Pancreas (tissue), 10 donors: ENCODE data around the gene NEK5. TPM values are rescaled to one million over a fixed set of nuclear protein-coding genes. Genes with fewer than 3 reads are reported as not detected.
A peak's percentile ranks its signal among the peaks of the same experiment; 100 is the strongest.
"Not testable (repeated sequence)": the region's sequence is repeated elsewhere in the genome, so short reads cannot be mapped to it uniquely, and the experiment has no call there.

Experiments
- ATAC-seq, 4 donors: fragments of 200-7000 bp; cut with Tn5 transposase; one replicate each; pipeline versions ENCODE4 v1.8.0 to v1.9.1; 2020; ENCODE audit warnings: mild to moderate bottlenecking in 4 of 4, moderate library complexity in 4 of 4
- DNase-seq, 6 donors: peaks; one replicate each; pipeline ENCODE4 v3.0.0-alpha.2; 2020
- FAIRE-seq: peaks from 2 replicates; lab custom pipeline; 2012; peaks lifted over from hg19 to GRCh38; lab: Jason Lieb, UNC
- H3K27ac ChIP-seq, 4 donors: fragments of 200-600 bp; sonication (generic); 1 replicate in 3 of 4; 2 replicates in 1 of 4; pipeline versions ENCODE4 v1.5.0 to v1.8.0; 2020
- H3K27me3 ChIP-seq, 4 donors: fragments of 200-600 bp; one replicate each; pipeline ENCODE4 v1.8.0; 2021
- H3K36me3 ChIP-seq, 3 donors: fragments of 200-600 bp; sonication (generic) in 1 of 3; one replicate each; pipeline versions ENCODE4 v1.5.0 to v1.8.0; 2020 to 2021
- H3K4me1 ChIP-seq, 3 donors: fragments of 200-600 bp; one replicate each; pipeline ENCODE4 v1.8.0; 2021
- H3K4me3 ChIP-seq, 4 donors: fragments of 200-600 bp; sonication (generic) in 2 of 4; one replicate each; pipeline versions ENCODE4 v1.5.0 to v1.8.0; 2020 to 2021
- H3K9me3 ChIP-seq, 4 donors: fragments of 200-600 bp; one replicate each; pipeline ENCODE4 v1.8.0; 2021
- WGBS, 2 donors: extraction: QIAGEN DNeasy Blood & Tissue Kit; methylation state at CpG; one replicate each; pipeline ENCODE4 v1.1.7; 2013; 5-methylcytosine and 5-hydroxymethylcytosine counted together
- intact Hi-C, 3 donors: fragments of 100-400 bp; cut with DNase I; formaldehyde crosslinking; loops; one replicate each; pipeline versions ENCODE4 v1.11.1 to v1.14.2; 2022
- polyA plus RNA-seq, 2 donors: library from polyadenylated mRNA; stranded (reverse); fragments of 200-250 nt; gene quantifications; one replicate each; pipeline ENCODE4 v1.2.3, GENCODE V29; 2013
- total RNA-seq, 6 donors: library from RNA; stranded (reverse); fragmentation: NEBNext Ultra II Directional in 4 of 6; extraction: Animal tissue kit (Norgen Biotek cat#: 25700) in 4 of 6; gene quantifications; one replicate each; pipeline versions ENCODE4 v1.2.1 to v1.2.4, GENCODE V29; 2021 to 2023
- TF ChIP-seq, protein P1 (sequence below), 4 donors: fragments of 200-600 bp; sonication (generic) in 3 of 4; IDR thresholded peaks; one replicate each; pipeline versions ENCODE4 v1.5.0 to v1.8.0; 2021; ENCODE audit warnings: antibody characterized with exemption in 4 of 4
- donor health status: healthy with polysubstance abuse.
- donor health status: DM: no; HTN: no; CAD: no; lungs with moderate emphysema.
- donor health status: DM: no; HTN: no; CAD: no.
- donor health status: control.
- donor health status: control.
- donor health status: Bipolar disorder and iron deficiency.
- donor health status: DM: yes; HTN: yes; CAD: no.
- donor health status: DM: no; HTN: no; CAD: no.
- donor health status: DM: no; HTN: no; CAD: no.
- donor health status: DM: yes; HTN: yes; CAD: no.

NEK5 gene
- total and polyA plus RNA-seq, 8 donors, result 0.09 to 0.50 (median 0.19) TPM

- 48 to 52% methylated on average over 3 of the region's 3 CpGs for WGBS, 2 donors
Observed at GRCh38 chr13:52061587-52061986, 67.3 kb downstream of the NEK5 start.

DNA sequence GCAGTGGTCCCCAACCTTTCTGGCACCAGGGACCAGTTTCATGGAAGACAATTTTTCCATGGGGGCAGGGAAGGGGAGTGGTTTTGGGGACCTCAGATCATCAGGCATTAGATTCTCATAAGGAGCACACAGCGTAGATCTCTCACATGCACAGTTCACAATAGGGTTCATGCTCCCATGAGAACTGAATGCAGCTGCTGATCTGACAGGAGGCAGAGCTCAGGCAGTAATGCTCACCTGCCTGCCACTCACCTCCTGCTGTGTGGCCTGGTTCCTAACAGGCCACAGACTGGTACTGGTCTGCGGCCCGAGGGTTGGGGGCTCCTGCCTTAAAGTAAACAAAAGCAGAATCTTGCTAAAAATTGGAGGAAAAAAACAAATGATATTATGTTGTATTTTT lies 67.8 kb downstream of the NEK5 start:
- DNase-seq, ATAC-seq, intact Hi-C loops, H3K27me3 ChIP-seq, H3K4me3 ChIP-seq, H3K4me1 ChIP-seq, H3K36me3 ChIP-seq, FAIRE-seq, H3K9me3 ChIP-seq: not testable (repeated sequence)
- 75 to 80% methylated on average over 3 of the region's 3 CpGs for WGBS, 2 donors
- peak overlapping the region in 1 of 4 donors; percentile 28 for H3K27ac ChIP-seq

More at GRCh38 chr13:52061587-52061986, 67.3 kb downstream of the NEK5 start:
- Histone ChIP-seq H3K4me1 (no peaks in the 10 kb centered on the region), H3K9me3 (no peaks in the 10 kb centered on the region), H3K36me3 (no peaks in the 10 kb centered on the region), H3K4me3 (no peak overlapping the region), H3K27ac (peak overlapping the region in 1 of 4 donors; percentile 28), H3K27me3 (no peaks in the 10 kb centered on the region)
- intact Hi-C loops, result no loop called here
- ATAC-seq (peak in 1 of 4 donors; percentile 58), DNase-seq (no peak), FAIRE-seq (no peak)
- TF ChIP-seq, protein P1, sequence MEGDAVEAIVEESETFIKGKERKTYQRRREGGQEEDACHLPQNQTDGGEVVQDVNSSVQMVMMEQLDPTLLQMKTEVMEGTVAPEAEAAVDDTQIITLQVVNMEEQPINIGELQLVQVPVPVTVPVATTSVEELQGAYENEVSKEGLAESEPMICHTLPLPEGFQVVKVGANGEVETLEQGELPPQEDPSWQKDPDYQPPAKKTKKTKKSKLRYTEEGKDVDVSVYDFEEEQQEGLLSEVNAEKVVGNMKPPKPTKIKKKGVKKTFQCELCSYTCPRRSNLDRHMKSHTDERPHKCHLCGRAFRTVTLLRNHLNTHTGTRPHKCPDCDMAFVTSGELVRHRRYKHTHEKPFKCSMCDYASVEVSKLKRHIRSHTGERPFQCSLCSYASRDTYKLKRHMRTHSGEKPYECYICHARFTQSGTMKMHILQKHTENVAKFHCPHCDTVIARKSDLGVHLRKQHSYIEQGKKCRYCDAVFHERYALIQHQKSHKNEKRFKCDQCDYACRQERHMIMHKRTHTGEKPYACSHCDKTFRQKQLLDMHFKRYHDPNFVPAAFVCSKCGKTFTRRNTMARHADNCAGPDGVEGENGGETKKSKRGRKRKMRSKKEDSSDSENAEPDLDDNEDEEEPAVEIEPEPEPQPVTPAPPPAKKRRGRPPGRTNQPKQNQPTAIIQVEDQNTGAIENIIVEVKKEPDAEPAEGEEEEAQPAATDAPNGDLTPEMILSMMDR (IDR thresholded peaks at IDR 0.05), result no peak

- ATAC-seq (no peak), FAIRE-seq (no peak), DNase-seq (no peak)
- no peaks in the 10 kb centered on the region for H3K27me3 ChIP-seq
- H3K36me3 ChIP-seq, result no peaks in the 10 kb centered on the region
- TF ChIP-seq, protein P1 (IDR thresholded peaks at IDR 0.05), result no peak
- intact Hi-C loops, result no loop called here
- no peaks in the 10 kb centered on the region for H3K9me3 ChIP-seq
- WGBS, 2 donors, result 77 to 87% methylated on average over 4 of the region's 4 CpGs
- no peaks in the 10 kb centered on the region for H3K4me1 ChIP-seq
- no peak overlapping the region for H3K27ac ChIP-seq
- no peak overlapping the region for H3K4me3 ChIP-seq
Observed at GRCh38 chr13:52053460-52053859, 75.4 kb downstream of the NEK5 start.

DNA sequence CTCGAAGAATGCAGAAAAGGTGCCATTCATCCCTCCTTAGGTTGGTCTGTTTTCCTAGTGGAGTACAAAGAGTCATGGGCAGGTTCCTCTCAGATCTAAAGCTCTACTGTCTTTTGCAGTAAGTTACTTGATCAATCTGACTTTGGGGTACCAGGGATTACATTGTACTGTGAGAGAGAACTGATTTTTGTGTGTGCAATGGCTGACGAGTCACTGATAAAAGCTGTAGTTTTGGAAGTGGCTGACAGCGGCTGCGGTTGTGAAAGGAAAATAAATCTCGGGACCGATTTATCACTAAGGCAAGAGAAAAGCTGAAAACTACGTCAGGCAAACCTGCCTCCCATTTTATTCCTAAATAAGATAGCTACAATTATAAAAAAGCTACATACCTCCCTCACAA lies 77.5 kb downstream of the NEK5 start:
- DNase-seq, result no peak
- Histone ChIP-seq H3K4me3 (no peak overlapping the region), H3K27me3 (no peaks in the 10 kb centered on the region), H3K27ac (no peak overlapping the region), H3K4me1 (no peaks in the 10 kb centered on the region), H3K9me3 (no peaks in the 10 kb centered on the region), H3K36me3 (no peaks in the 10 kb centered on the region)
- WGBS, 2 donors, result 52 to 54% methylated on average over 7 of the region's 7 CpGs
- no peak for FAIRE-seq
- intact Hi-C loops, result no loop called here
- TF ChIP-seq, protein P1 (IDR thresholded peaks at IDR 0.05), result no peak
- ATAC-seq, result no peak

- intact Hi-C loops, result no loop called here
- TF ChIP-seq, protein P1 (IDR thresholded peaks at IDR 0.05), result no peak
- no peaks in the 10 kb centered on the region for H3K9me3 ChIP-seq
- ATAC-seq, result no peak
- no peak for FAIRE-seq
- no peaks in the 10 kb centered on the region for H3K27me3 ChIP-seq
- no peak overlapping the region for H3K27ac ChIP-seq
- no peak overlapping the region for H3K4me3 ChIP-seq
- 52 to 54% methylated on average over 2 of the region's 2 CpGs for WGBS, 2 donors
- H3K36me3 ChIP-seq, result no peaks in the 10 kb centered on the region
- no peaks in the 10 kb centered on the region for H3K4me1 ChIP-seq
- no peak for DNase-seq
Observed at GRCh38 chr13:52048516-52048915, 80.4 kb downstream of the NEK5 start.
